Tibial nerve (tissue), 3 donors: ENCODE measurements around the gene SLIT3.

Experiments used
- CTCF ChIP-seq, 5 experiments: fragments of 200-600 bp in 3 of 5; fragments of 450-650 bp in 2 of 5; sonication (generic) in 3 of 5; IDR thresholded peaks; one replicate each; pipeline ENCODE4 v1.5.1; 2016 to 2019; ENCODE audit warnings: antibody characterized with exemption in 5 of 5, mild to moderate bottlenecking in 3 of 5, moderate library complexity in 2 of 5
- POLR2A ChIP-seq, 2 donors: fragments of 450-650 bp; IDR thresholded peaks; one replicate each; pipeline ENCODE4 v1.6.1; 2017; ENCODE audit warnings: antibody characterized with exemption in 2 of 2, mild to moderate bottlenecking in 2 of 2, moderate library complexity in 2 of 2

- TF ChIP-seq CTCF (IDR thresholded peaks at IDR 0.05) (no peak), POLR2A (IDR thresholded peaks at IDR 0.05) (no peak)
Measured at GRCh38 chr5:168869615-168870227, 431.2 kb downstream of the SLIT3 start.
